WTC11 (cell line): ENCODE results near the gene METTL23. TPM values are rescaled to one million over a fixed set of nuclear protein-coding genes. Genes with fewer than 3 reads are reported as not detected.

ENCODE experiments used
- CBFB ChIP-seq: sonication (generic); formaldehyde crosslinking; IDR thresholded peaks from 2 replicates; pipeline ENCODE4 v1.8.1; 2022; ENCODE audit warnings: mild to moderate bottlenecking, low read depth, missing genetic modification reagents
- ETV6 ChIP-seq: sonication (generic); formaldehyde crosslinking; IDR thresholded peaks from 2 replicates; pipeline ENCODE4 v1.8.1; 2022; ENCODE audit warnings: mild to moderate bottlenecking, missing genetic modification reagents
- FOXK1 ChIP-seq: sonication (generic); formaldehyde crosslinking; IDR thresholded peaks from 2 replicates; pipeline ENCODE4 v1.8.0; 2022; ENCODE audit warnings: mild to moderate bottlenecking, moderate library complexity, missing genetic modification reagents
- FOXP1 ChIP-seq: sonication (generic); formaldehyde crosslinking; IDR thresholded peaks from 2 replicates; pipeline ENCODE4 v1.8.0; 2022; ENCODE audit warnings: missing genetic modification reagents, mild to moderate bottlenecking, moderate library complexity, borderline replicate concordance
- JUN ChIP-seq: sonication (generic); formaldehyde crosslinking; IDR thresholded peaks from 2 replicates; pipeline ENCODE4 v1.8.0; 2023; ENCODE audit warnings: mild to moderate bottlenecking, missing genetic modification reagents
- MYBL2 ChIP-seq: sonication (generic); formaldehyde crosslinking; IDR thresholded peaks from 2 replicates; pipeline ENCODE4 v1.8.1; 2023; ENCODE audit warnings: mild to moderate bottlenecking, moderate library complexity, missing genetic modification reagents
- NFYB ChIP-seq: sonication (generic); formaldehyde crosslinking; conservative IDR thresholded peaks from 2 replicates; pipeline ENCODE4 v1.8.0; 2022; ENCODE audit warnings: low read depth, missing genetic modification reagents
- NR2C2 ChIP-seq: sonication (generic); formaldehyde crosslinking; IDR thresholded peaks from 2 replicates; pipeline ENCODE4 v1.8.0; 2022; ENCODE audit warnings: mild to moderate bottlenecking, missing genetic modification reagents
- RORB ChIP-seq: fragments of 250-450 bp; sonication (Bioruptor Pico); IDR thresholded peaks from 2 replicates; pipeline ENCODE4 v1.9.0; 2021; ENCODE audit warnings: mild to moderate bottlenecking
- SOX15 ChIP-seq: fragments of 250-450 bp; sonication (Bioruptor Pico); IDR thresholded peaks from 2 replicates; pipeline ENCODE4 v1.9.0; 2021; ENCODE audit warnings: mild to moderate bottlenecking
- SP1 ChIP-seq: sonication (generic); formaldehyde crosslinking; conservative IDR thresholded peaks from 2 replicates; pipeline ENCODE4 v1.8.1; 2022; ENCODE audit warnings: missing genetic modification reagents
- TEAD1 ChIP-seq: sonication (generic); formaldehyde crosslinking; IDR thresholded peaks from 2 replicates; pipeline ENCODE4 v1.8.0; 2022; ENCODE audit warnings: mild to moderate bottlenecking, missing genetic modification reagents
- ZBTB21 ChIP-seq: sonication (generic); formaldehyde crosslinking; IDR thresholded peaks from 2 replicates; pipeline ENCODE4 v1.8.1; 2023; ENCODE audit warnings: mild to moderate bottlenecking, missing genetic modification reagents, borderline replicate concordance
- ZNF396 ChIP-seq: fragments of 250-450 bp; sonication (Bioruptor Pico); IDR thresholded peaks from 2 replicates; pipeline ENCODE4 v1.8.0; 2021; ENCODE audit warnings: mild to moderate bottlenecking, moderate library complexity, borderline replicate concordance
- ZNF423 ChIP-seq: fragments of 250-450 bp; sonication (Bioruptor Pico); IDR thresholded peaks from 2 replicates; pipeline ENCODE4 v2.1.2; 2022; ENCODE audit warnings: mild to moderate bottlenecking, moderate library complexity
- total RNA-seq: library from RNA; stranded (reverse); gene quantifications from 3 replicates; pipeline ENCODE4 v1.2.3, GENCODE V29; 2021
- TF ChIP-seq, protein P1 (sequence below): fragments of 250-450 bp; sonication (Bioruptor Pico); IDR thresholded peaks from 2 replicates; pipeline ENCODE4 v1.9.0; 2021; ENCODE audit warnings: mild to moderate bottlenecking, borderline replicate concordance
- TF ChIP-seq, protein P2 (sequence below): sonication (generic); formaldehyde crosslinking; IDR thresholded peaks from 2 replicates; pipeline ENCODE4 v1.8.1; 2023; ENCODE audit warnings: mild to moderate bottlenecking, missing genetic modification reagents
- TF ChIP-seq, protein P3 (sequence below): sonication (generic); formaldehyde crosslinking; conservative IDR thresholded peaks from 2 replicates; pipeline ENCODE4 v1.8.1; 2023; ENCODE audit warnings: mild to moderate bottlenecking, low read depth, missing genetic modification reagents, moderate library complexity
- TF ChIP-seq, protein P4 (sequence below): fragments of 250-450 bp; sonication (Bioruptor Pico); conservative IDR thresholded peaks from 2 replicates; pipeline ENCODE4 v1.9.0; 2021; ENCODE audit warnings: mild to moderate bottlenecking
- TF ChIP-seq, protein P5 (sequence below): sonication (generic); formaldehyde crosslinking; IDR thresholded peaks from 2 replicates; pipeline ENCODE4 v1.8.0; 2022; ENCODE audit warnings: mild to moderate bottlenecking, missing genetic modification reagents
- TF ChIP-seq, protein P6 (sequence below): sonication (generic); formaldehyde crosslinking; IDR thresholded peaks from 2 replicates; pipeline ENCODE4 v1.8.1; 2022; ENCODE audit warnings: low read depth, missing genetic modification reagents, borderline replicate concordance
- TF ChIP-seq, protein P7 (sequence below): fragments of 250-450 bp; sonication (Bioruptor Pico); IDR thresholded peaks from 2 replicates; pipeline ENCODE4 v1.8.0; 2021; ENCODE audit warnings: mild to moderate bottlenecking
- TF ChIP-seq, protein P8 (sequence below): sonication (generic); formaldehyde crosslinking; IDR thresholded peaks from 2 replicates; pipeline ENCODE4 v1.8.1; 2022; ENCODE audit warnings: low read depth, mild to moderate bottlenecking, moderate library complexity, missing genetic modification reagents, borderline replicate concordance

METTL23 gene
- total RNA-seq, 1 experiment from 2014 or later = 48.5 TPM

DNA sequence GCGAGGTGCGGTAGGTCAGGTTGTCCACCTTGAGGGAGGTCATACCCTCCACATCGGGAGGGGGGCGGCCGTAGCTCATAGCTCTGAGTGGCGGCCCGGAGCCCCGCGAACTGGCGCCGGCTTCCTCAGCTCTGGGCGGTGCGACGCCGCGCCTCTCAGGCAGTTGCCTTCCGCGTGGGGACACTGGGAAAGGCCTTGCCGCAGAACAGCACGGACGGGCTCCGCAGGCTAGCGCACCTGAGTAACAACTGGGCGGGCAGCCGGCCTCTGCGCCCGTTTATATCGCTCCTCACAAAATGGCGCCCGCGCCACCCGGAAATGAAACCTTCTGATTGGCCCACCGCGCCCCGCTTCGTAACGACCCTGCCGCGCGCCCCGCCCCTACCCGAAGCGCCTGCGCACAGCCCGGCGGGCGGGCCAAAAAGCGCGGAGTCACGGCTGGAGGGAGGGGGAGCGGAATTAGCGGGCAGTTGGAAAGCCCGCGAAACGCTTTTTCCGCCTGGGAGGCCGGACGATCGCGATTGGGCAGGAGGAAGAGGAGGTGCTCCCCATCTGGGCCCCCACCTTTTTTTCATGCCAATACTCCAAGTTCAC is 10.5 kb downstream of the METTL23 start, which contains the start of gene SRSF2 (continued):
- TF ChIP-seq, protein P1, sequence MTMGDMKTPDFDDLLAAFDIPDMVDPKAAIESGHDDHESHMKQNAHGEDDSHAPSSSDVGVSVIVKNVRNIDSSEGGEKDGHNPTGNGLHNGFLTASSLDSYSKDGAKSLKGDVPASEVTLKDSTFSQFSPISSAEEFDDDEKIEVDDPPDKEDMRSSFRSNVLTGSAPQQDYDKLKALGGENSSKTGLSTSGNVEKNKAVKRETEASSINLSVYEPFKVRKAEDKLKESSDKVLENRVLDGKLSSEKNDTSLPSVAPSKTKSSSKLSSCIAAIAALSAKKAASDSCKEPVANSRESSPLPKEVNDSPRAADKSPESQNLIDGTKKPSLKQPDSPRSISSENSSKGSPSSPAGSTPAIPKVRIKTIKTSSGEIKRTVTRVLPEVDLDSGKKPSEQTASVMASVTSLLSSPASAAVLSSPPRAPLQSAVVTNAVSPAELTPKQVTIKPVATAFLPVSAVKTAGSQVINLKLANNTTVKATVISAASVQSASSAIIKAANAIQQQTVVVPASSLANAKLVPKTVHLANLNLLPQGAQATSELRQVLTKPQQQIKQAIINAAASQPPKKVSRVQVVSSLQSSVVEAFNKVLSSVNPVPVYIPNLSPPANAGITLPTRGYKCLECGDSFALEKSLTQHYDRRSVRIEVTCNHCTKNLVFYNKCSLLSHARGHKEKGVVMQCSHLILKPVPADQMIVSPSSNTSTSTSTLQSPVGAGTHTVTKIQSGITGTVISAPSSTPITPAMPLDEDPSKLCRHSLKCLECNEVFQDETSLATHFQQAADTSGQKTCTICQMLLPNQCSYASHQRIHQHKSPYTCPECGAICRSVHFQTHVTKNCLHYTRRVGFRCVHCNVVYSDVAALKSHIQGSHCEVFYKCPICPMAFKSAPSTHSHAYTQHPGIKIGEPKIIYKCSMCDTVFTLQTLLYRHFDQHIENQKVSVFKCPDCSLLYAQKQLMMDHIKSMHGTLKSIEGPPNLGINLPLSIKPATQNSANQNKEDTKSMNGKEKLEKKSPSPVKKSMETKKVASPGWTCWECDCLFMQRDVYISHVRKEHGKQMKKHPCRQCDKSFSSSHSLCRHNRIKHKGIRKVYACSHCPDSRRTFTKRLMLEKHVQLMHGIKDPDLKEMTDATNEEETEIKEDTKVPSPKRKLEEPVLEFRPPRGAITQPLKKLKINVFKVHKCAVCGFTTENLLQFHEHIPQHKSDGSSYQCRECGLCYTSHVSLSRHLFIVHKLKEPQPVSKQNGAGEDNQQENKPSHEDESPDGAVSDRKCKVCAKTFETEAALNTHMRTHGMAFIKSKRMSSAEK = peak; percentile 84; the same call in 1 of the 2 replicates
- TF ChIP-seq, protein P2, sequence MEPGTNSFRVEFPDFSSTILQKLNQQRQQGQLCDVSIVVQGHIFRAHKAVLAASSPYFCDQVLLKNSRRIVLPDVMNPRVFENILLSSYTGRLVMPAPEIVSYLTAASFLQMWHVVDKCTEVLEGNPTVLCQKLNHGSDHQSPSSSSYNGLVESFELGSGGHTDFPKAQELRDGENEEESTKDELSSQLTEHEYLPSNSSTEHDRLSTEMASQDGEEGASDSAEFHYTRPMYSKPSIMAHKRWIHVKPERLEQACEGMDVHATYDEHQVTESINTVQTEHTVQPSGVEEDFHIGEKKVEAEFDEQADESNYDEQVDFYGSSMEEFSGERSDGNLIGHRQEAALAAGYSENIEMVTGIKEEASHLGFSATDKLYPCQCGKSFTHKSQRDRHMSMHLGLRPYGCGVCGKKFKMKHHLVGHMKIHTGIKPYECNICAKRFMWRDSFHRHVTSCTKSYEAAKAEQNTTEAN (CRISPR knock-in tag) = peak; percentile 89
- TF ChIP-seq, protein P3, sequence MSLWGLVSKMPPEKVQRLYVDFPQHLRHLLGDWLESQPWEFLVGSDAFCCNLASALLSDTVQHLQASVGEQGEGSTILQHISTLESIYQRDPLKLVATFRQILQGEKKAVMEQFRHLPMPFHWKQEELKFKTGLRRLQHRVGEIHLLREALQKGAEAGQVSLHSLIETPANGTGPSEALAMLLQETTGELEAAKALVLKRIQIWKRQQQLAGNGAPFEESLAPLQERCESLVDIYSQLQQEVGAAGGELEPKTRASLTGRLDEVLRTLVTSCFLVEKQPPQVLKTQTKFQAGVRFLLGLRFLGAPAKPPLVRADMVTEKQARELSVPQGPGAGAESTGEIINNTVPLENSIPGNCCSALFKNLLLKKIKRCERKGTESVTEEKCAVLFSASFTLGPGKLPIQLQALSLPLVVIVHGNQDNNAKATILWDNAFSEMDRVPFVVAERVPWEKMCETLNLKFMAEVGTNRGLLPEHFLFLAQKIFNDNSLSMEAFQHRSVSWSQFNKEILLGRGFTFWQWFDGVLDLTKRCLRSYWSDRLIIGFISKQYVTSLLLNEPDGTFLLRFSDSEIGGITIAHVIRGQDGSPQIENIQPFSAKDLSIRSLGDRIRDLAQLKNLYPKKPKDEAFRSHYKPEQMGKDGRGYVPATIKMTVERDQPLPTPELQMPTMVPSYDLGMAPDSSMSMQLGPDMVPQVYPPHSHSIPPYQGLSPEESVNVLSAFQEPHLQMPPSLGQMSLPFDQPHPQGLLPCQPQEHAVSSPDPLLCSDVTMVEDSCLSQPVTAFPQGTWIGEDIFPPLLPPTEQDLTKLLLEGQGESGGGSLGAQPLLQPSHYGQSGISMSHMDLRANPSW (CRISPR knock-in tag) = no peak
- TF ChIP-seq, protein P4, sequence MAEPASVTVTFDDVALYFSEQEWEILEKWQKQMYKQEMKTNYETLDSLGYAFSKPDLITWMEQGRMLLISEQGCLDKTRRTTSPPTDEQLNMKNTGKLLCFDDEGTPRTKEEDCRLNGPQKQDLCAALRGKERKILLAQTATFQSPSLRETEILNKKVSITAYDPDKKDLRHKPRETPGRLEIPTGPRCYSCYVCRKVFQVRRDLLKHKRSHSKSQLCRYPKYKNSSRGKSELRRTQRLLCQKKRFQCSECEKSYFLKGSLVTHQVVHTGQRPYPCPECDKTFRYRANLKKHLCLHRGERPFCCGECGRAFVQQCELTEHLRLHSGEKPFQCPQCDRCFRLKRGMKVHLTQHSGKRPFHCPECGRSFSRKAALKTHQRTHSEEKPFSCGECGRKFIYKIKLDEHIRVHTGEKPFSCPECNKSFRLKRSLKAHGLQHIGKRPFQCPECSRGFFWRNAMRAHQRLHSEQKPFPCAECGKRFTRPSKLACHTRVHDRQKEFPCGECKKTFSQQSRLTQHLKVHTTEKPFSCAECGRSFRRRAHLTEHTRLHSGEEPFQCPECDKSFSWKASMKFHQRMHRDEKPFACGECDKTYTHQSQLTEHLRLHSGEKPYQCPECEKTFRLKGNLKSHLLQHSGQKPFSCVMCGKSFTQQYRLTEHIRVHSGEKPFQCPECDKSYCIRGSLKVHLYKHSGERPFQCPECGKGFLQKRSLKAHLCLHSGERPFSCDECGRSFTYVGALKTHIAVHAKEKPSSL = no peak
- TF ChIP-seq NFYB (CRISPR knock-in tag) = peak; percentile 44; the same call in 1 of the 2 replicates
- TF ChIP-seq ETV6 (CRISPR knock-in tag) = peak; percentile 73
- no peak for TF ChIP-seq ZNF423 (CRISPR knock-in tag)
- peak; percentile 40; the same call in 1 of the 2 replicates for TF ChIP-seq JUN
- TF ChIP-seq ZNF396 (CRISPR knock-in tag) = no peak
- TF ChIP-seq SP1 (CRISPR knock-in tag) = peak; percentile 91
- no peak for TF ChIP-seq ZBTB21
- TF ChIP-seq, protein P5, sequence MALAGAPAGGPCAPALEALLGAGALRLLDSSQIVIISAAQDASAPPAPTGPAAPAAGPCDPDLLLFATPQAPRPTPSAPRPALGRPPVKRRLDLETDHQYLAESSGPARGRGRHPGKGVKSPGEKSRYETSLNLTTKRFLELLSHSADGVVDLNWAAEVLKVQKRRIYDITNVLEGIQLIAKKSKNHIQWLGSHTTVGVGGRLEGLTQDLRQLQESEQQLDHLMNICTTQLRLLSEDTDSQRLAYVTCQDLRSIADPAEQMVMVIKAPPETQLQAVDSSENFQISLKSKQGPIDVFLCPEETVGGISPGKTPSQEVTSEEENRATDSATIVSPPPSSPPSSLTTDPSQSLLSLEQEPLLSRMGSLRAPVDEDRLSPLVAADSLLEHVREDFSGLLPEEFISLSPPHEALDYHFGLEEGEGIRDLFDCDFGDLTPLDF (CRISPR knock-in tag) = no peak
- TF ChIP-seq TEAD1 (CRISPR knock-in tag) = no peak
- peak; percentile 93 for TF ChIP-seq MYBL2 (CRISPR knock-in tag)
- peak; percentile 69 for TF ChIP-seq FOXP1 (CRISPR knock-in tag)
- TF ChIP-seq, protein P6, sequence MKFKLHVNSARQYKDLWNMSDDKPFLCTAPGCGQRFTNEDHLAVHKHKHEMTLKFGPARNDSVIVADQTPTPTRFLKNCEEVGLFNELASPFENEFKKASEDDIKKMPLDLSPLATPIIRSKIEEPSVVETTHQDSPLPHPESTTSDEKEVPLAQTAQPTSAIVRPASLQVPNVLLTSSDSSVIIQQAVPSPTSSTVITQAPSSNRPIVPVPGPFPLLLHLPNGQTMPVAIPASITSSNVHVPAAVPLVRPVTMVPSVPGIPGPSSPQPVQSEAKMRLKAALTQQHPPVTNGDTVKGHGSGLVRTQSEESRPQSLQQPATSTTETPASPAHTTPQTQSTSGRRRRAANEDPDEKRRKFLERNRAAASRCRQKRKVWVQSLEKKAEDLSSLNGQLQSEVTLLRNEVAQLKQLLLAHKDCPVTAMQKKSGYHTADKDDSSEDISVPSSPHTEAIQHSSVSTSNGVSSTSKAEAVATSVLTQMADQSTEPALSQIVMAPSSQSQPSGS = 0 out of 2 replicates have a peak, but pooled peaks have one; percentile 16
- TF ChIP-seq, protein P7, sequence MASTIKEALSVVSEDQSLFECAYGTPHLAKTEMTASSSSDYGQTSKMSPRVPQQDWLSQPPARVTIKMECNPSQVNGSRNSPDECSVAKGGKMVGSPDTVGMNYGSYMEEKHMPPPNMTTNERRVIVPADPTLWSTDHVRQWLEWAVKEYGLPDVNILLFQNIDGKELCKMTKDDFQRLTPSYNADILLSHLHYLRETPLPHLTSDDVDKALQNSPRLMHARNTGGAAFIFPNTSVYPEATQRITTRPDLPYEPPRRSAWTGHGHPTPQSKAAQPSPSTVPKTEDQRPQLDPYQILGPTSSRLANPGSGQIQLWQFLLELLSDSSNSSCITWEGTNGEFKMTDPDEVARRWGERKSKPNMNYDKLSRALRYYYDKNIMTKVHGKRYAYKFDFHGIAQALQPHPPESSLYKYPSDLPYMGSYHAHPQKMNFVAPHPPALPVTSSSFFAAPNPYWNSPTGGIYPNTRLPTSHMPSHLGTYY (CRISPR knock-in tag) = no peak
- TF ChIP-seq SOX15 (CRISPR knock-in tag) = no peak
- TF ChIP-seq NR2C2 (CRISPR knock-in tag) = no peak
- peak; percentile 81; the same call in 1 of the 2 replicates for TF ChIP-seq CBFB (CRISPR knock-in tag)
- TF ChIP-seq FOXK1 (CRISPR knock-in tag) = peak; percentile 64; the same call in 1 of the 2 replicates
- TF ChIP-seq RORB (CRISPR knock-in tag) = 0 out of 2 replicates have a peak, but pooled peaks have one; percentile 63
- TF ChIP-seq, protein P8, sequence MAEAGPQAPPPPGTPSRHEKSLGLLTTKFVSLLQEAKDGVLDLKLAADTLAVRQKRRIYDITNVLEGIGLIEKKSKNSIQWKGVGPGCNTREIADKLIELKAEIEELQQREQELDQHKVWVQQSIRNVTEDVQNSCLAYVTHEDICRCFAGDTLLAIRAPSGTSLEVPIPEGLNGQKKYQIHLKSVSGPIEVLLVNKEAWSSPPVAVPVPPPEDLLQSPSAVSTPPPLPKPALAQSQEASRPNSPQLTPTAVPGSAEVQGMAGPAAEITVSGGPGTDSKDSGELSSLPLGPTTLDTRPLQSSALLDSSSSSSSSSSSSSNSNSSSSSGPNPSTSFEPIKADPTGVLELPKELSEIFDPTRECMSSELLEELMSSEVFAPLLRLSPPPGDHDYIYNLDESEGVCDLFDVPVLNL (CRISPR knock-in tag) = peak; percentile 81
